Activated CD8-positive, alpha-beta memory T cell treated with anti-CD3 and anti-CD28 coated beads for 1 hour (primary cell): ENCODE data around the gene SLC44A4.
"Not testable (repeated sequence)": the region's sequence is repeated elsewhere in the genome, so short reads cannot be mapped to it uniquely, and the experiment has no call there.

Experiments used
- DNase-seq, 2 donors: peaks; one replicate each; pipeline ENCODE4 v3.0.0-alpha.2; 2020; ENCODE audit warnings: low read depth in 1 of 2; ENCODE audit errors: extremely low read depth in 1 of 2

SLC44A4 gene

GRCh38 chr6:31878726-31879125 is at the start of gene SLC44A4:
SLC44A4 (minus strand) TSS chr6:31878997; CDS start chr6:31878980, 17 bp downstream.
- DNase-seq, result no peak

GRCh38 chr6:31928672-31928939 is 49.8 kb upstream of the SLC44A4 start:
- DNase-seq, result no peak

- DNase-seq, result no peak
These were observed 49.3 kb upstream of the SLC44A4 start for GRCh38 chr6:31927863-31928671.

GRCh38 chr6:31927242-31927862 is 48.6 kb upstream of the SLC44A4 start, which contains the start of gene C2:
C2 (plus strand) TSS chr6:31927717; CDS start chr6:31927753, 36 bp downstream.
- no peak for DNase-seq

GRCh38 chr6:31922942-31923341 is 44.1 kb upstream of the SLC44A4 start:
- no peak for DNase-seq

GRCh38 chr6:31920811-31921210 is 42.0 kb upstream of the SLC44A4 start:
- DNase-seq, result no peak

GRCh38 chr6:31919624-31920303 is 41.0 kb upstream of the SLC44A4 start:
- no peak for DNase-seq

- DNase-seq, result no peak
These were observed 39.4 kb upstream of the SLC44A4 start for GRCh38 chr6:31918069-31918720.

GRCh38 chr6:31915756-31916155 is 37.0 kb upstream of the SLC44A4 start:
- no peak for DNase-seq

GRCh38 chr6:31915351-31915750 is 36.6 kb upstream of the SLC44A4 start:
- DNase-seq, result no peak

GRCh38 chr6:31911826-31912585 is 33.2 kb upstream of the SLC44A4 start:
- no peak for DNase-seq

GRCh38 chr6:31909298-31909697 is 30.5 kb upstream of the SLC44A4 start:
- not testable (repeated sequence) for DNase-seq

- no peak for DNase-seq
These were observed 30.0 kb upstream of the SLC44A4 start for GRCh38 chr6:31908791-31909190.

- not testable (repeated sequence) for DNase-seq
These were observed 29.5 kb upstream of the SLC44A4 start for GRCh38 chr6:31908255-31908654.

GRCh38 chr6:31907158-31907813 is 28.5 kb upstream of the SLC44A4 start:
- DNase-seq, result no peak

- DNase-seq, result not testable (repeated sequence)
These were observed 27.9 kb upstream of the SLC44A4 start for GRCh38 chr6:31906727-31907126.

GRCh38 chr6:31906122-31906521 is 27.3 kb upstream of the SLC44A4 start:
- no peak for DNase-seq

GRCh38 chr6:31905041-31905440 is 26.2 kb upstream of the SLC44A4 start:
- no peak for DNase-seq

- no peak for DNase-seq
These were observed 25.2 kb upstream of the SLC44A4 start for GRCh38 chr6:31903957-31904356.
